HPDE6-E6E7 (cell line): ENCODE measurements around the gene COL6A3.
"Not testable (repeated sequence)": the region's sequence is repeated elsewhere in the genome, so short reads cannot be mapped to it uniquely, and the experiment has no call there.

Experiments
- DNase-seq: peaks from one replicate; pipeline ENCODE4 v3.0.0; 2011; ENCODE audit warnings: missing footprints; ENCODE audit errors: extremely low spot score

Gene COL6A3

DNA sequence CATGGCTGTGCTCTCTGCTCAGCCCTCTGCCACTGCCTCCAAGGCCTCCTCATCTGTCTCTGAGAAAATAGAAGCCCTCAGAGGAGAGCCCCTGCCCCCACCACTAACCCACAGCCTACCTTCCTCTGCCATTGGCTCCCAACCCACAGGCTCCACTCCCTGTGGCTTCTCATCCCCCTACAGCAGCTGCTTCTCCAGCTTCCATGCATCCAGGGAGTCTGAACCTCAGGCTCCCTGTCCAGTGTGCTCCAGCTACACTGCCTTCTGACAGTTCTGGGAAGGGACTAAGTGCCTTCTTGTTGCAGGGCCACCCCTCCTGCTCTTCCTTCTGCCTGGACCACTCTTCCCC is 29.3 kb downstream of the COL6A3 start:
- DNase-seq = no peak

DNA sequence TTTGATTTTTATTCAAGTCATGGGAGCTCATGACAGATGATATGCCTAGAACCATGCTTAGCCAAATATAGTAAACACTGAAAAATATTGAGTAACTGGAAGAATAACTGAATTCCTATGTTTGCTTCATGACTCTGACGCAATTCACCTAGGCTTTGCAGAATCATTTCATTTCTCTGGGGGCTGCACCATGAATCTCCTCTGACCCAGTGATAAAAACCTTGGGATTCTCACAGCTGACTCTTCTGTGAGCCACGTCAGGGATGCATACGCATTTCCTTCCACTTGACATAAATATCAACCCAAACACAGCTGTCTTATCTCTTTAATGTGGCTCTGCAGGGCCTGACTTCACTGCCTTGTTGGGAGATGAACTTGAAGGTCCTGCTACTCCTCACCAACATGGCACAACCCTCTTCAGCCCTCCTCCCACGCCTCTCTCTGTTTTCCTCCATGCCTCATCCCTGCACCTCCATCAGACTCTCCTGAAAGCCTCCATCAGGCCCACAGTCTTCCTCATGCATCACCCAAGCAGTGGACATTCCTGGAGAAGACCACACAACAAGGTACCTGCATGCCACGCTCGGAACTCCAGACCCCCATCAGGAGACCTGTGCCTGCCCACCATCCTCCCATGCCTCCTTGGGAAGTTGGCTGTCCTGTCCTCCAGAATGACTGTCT is 29.8 kb downstream of the COL6A3 start:
- no peak for DNase-seq

DNA sequence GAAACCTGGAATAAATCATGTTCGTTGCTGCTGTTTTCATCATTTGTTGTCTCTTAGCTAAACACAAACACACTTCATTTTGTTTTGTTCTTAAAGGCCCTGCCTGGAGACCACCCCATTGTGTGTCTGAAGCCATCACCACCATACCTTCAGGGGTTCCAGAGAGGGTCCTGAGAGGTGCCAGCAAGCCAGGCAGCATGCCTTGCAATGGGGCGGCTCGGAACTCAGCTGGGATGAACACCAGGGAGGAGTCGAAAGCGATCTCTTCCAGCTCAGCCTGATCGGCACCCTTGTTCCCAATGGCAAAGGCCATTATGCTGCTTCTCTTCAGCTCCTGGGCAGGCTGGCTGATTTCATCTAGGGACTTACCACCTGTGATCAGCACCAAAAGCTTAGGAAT is 33.2 kb downstream of the COL6A3 start:
- no peak for DNase-seq

GRCh38 chr2:237379636-237380035 is 34.3 kb downstream of the COL6A3 start:
- no peak for DNase-seq

- no peak for DNase-seq
Measured at GRCh38 chr2:237378650-237379049, 35.3 kb downstream of the COL6A3 start.

DNA sequence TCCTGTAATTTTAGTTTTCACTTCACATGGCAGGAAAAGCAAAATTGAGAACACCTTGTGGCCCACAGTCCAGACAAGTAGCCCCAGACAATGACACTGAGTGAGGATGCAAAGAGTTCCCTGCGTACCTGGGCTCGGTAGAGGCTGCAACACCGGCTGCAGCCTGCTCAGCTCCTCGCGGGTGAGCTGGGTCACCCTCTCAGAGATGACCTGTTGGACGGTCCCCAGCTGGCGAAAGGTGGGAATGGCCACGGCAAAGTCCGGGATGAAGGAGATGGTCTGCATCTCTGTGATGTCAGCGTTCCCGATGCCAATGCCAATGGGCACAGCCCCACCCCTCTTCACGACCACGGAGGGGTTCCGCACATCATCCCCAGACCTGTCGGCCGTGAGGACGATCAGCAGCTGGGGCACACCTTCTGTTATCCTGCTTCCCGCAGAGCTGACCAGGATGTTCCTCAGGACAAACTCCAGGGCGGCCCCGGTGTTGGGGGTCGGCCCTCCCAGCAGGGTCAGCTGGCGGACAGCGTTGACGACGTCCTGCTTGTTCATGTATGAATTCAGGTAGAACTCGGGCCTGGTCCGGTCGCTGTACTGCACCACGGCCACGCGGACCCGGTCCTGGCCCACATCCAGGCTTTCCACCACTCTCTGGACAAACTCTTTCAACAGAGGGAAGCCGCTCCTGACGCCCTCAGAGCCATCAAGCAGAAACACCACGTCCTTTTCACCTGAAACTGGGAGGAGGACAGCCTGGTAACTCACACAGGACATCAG is 39.5 kb downstream of the COL6A3 start:
- DNase-seq = no peak

DNA sequence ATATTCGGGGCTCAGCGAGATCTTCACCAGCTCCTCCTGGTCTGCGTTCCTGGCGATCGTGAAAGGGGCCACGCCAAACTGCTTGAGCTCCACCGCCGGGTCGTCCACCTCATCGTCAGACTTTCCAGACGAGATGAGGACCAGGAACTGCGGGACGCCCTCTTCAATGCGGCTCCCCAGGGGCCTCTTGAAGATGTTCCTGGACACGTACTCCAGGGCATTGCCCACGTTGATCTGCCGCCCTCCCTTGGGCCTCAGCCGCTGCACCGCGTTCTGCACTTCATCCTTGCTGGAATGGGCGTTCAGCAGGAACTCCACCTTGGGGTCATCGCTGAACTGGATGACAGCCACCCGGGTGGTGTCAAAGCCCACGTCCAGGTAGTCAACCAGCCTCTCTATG is 42.1 kb downstream of the COL6A3 start:
- DNase-seq = no peak

- no peak for DNase-seq
Measured at GRCh38 chr2:237365671-237366070, 48.3 kb downstream of the COL6A3 start.

DNA sequence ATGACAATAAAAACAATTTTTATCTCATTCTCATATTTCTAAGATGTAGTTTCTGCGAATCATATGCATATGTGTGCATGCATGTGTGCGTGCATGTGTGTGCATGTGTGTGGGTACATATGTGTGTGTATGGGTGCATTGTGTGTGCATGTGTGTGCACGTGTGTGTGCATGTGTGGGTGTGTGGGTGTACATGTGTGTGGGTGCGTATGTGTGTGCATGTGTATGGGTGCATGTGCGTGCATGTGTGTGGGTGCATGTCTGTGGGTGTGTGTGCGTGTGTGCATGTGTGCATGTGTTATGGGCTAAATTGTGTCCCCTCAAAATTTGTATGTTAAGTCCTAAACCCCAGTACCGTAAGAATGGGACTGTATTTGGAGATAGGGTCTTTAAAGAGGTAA is 49.3 kb downstream of the COL6A3 start:
- no peak for DNase-seq

DNA sequence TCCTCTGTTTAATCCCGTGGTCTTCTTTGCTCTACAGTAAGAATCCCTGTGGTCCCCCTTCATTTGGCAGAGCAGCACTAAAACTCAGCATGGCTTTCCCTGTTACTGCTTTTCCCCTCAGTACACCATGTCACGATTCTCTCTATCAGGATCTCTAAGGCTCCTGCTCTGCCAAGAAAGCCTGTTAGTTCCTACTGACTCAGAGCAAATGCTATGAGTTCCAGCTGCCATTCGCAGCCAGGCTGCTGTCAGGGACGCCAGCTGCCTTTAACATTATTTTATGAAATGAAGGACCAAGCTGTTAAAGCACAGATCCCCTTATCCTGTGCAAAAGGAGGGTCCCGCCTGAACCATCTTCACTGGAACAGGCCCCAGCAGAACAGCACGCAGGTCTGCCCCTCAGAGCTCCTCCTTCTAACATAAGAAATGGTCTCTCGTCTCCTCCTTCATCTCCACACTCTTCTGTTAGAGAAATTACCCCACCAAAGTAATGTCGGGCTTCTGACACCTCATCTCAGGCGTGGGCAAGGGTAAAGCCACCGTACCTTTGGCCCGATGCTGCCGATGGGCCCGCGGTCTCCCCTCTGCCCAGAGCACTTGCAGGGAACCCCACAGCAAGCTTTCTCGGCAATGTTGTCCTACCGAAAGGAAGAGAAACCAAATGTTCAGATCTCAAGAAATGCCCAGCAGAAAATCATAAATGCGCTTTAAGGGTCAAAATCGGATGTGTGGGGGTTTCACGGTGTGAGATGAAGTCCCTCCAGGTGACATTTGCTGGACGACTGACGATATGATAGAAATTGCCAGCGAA is 52.6 kb downstream of the COL6A3 start:
- DNase-seq = no peak

GRCh38 chr2:237359894-237360780 is 53.8 kb downstream of the COL6A3 start:
- DNase-seq = no peak

DNA sequence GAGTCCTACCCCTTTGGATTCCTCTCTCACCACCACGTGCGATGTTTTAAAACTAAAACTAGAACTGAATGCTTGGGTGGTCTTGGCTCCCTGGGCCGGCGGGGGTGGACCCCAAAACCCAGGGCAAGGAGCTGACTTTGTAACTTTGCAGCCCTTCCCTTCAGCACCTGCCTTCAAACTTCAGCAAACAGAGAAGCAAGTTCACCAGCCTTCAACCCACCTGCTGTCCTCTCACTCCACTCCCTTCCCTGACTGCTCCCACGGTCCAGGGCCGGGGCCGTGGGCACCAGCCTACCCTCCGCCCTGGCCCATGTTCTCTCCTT is 54.5 kb downstream of the COL6A3 start:
- DNase-seq = no peak

DNA sequence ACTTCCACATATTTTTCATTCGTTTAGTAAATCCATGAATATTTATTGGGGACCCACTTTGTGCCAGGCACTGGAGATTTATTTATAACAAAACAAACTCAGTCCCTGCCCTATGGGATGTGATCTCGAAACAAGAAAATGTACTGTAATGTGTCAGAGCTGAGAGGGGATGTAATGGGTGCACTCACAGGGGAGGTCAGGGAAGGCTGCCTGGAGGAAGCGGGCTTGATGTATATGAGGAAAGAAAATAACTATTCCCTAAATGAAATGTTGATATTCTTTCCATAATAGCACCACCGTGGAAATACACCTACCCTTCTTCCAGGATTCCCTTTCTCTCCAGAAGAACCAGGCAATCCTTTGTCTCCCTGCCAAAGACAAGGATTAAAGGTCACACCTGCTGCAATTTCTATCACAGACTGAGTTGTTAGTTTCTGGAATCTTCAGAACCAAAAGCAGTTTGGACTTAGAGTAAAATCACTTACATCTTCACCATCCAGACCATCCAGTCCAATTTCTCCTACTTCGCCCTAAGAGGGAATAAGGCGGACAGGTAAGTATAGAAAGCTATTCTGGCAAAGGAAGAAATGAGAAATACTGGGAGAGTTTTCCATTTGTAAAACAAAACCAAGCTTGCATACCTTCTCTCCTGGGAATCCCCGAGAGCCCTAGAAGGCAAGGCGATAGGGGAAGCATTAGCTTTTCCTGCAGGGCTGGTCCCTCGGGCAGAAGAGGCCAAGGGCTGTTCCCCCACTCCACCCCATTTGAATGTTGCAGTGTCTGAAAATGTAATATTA is 55.0 kb downstream of the COL6A3 start:
- no peak for DNase-seq

GRCh38 chr2:237355701-237356100 is 58.3 kb downstream of the COL6A3 start:
- no peak for DNase-seq

- peak; percentile 6 for DNase-seq
Measured at GRCh38 chr2:237354892-237355291, 59.1 kb downstream of the COL6A3 start.

GRCh38 chr2:237354172-237354571 is 59.8 kb downstream of the COL6A3 start:
- not testable (repeated sequence) for DNase-seq

- DNase-seq = no peak
Measured at GRCh38 chr2:237353215-237353614, 60.7 kb downstream of the COL6A3 start.

DNA sequence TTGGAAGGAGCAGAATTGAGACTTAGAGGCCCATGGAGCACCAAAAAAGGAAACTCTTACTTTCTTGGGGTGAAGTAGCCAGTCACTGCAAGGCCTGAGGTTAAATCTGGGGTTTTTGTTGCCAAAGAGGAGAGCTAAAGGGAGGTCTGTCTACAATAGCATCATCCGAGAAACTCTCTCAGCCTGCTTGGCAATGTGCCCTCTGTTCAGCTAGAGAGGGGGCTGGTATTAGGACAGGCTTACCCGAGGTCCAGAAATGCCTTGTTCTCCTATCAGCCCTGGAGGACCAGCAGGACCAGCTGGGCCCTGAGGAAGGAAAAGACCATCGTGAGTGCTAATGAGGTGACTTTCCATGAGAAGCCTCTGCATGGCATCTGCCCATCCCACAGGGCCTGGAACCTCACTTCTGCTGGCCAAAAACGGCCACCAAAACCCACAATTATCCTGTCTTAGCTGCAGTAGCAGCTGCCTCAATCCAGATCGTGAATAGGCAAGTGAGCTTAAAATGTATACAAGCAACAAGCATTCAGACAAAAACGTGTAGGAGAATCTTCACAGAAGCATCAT is 61.6 kb downstream of the COL6A3 start:
- DNase-seq = no peak

GRCh38 chr2:237351796-237352195 is 62.2 kb downstream of the COL6A3 start:
- no peak for DNase-seq

GRCh38 chr2:237351046-237351445 is 62.9 kb downstream of the COL6A3 start:
- no peak for DNase-seq

DNA sequence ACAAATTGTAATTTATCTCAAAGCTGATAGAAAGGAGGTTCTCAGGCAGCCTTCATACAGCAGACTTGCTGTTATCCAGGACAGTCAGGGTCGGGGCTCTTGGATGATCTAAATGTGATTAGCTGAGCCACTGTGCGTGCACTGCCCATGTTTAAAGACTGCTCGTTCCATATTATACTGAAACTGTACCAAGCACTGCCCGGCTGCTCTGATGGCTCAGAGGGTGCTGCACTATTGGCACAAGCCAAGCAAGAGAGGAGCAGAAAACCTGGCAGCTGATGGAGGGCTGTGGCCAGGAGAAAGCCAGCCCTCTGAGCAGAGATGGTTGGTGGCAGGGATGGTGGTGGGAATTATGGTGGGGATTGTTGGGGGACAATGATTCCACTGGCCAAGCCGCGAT is 63.4 kb downstream of the COL6A3 start:
- DNase-seq = no peak
